ENCODE measurements around the gene FAM98B.
A peak's percentile ranks its signal among the peaks of the same experiment; 100 is the strongest.

Gene FAM98B

GRCh38 chr15:38525489-38525888 is 71.6 kb downstream of the FAM98B start:
- no peak overlapping the region for H3K4me3 ChIP-seq (ENCODE audit: low read depth, low read length)
- TF ChIP-seq CTCF (conservative IDR thresholded peaks at IDR 0.05; ENCODE audit: low read depth, low read length): no peak
- DNase-seq (ENCODE audit: low read depth): no peak

- no peak overlapping the region for H3K4me3 ChIP-seq (ENCODE audit: low read depth, low read length)
- DNase-seq (ENCODE audit: low read depth): no peak
- no peak for TF ChIP-seq CTCF (conservative IDR thresholded peaks at IDR 0.05; ENCODE audit: low read depth, low read length)
These were observed 72.2 kb downstream of the FAM98B start for GRCh38 chr15:38526158-38526557.

GRCh38 chr15:38528294-38528693 is 74.4 kb downstream of the FAM98B start:
- no peak overlapping the region for H3K4me3 ChIP-seq (ENCODE audit: low read depth, low read length)
- DNase-seq (ENCODE audit: low read depth): peak; percentile 46
- no peak for TF ChIP-seq CTCF (conservative IDR thresholded peaks at IDR 0.05; ENCODE audit: low read depth, low read length)

- no peak for DNase-seq (ENCODE audit: low read depth)
- no peak for TF ChIP-seq CTCF (conservative IDR thresholded peaks at IDR 0.05; ENCODE audit: low read depth, low read length)
- no peak overlapping the region for H3K4me3 ChIP-seq (ENCODE audit: low read depth, low read length)
These were observed 76.2 kb downstream of the FAM98B start for GRCh38 chr15:38530113-38530512.

GRCh38 chr15:38531509-38531908 is 77.6 kb downstream of the FAM98B start:
- no peak for TF ChIP-seq CTCF (conservative IDR thresholded peaks at IDR 0.05; ENCODE audit: low read depth, low read length)
- no peak overlapping the region for H3K4me3 ChIP-seq (ENCODE audit: low read depth, low read length)
- DNase-seq (ENCODE audit: low read depth): peak; percentile 36

- no peak for TF ChIP-seq CTCF (conservative IDR thresholded peaks at IDR 0.05; ENCODE audit: low read depth, low read length)
- no peak overlapping the region for H3K4me3 ChIP-seq (ENCODE audit: low read depth, low read length)
- DNase-seq (ENCODE audit: low read depth): no peak
These were observed 78.8 kb downstream of the FAM98B start for GRCh38 chr15:38532728-38533127.

- no peak for DNase-seq (ENCODE audit: low read depth)
- no peak overlapping the region for H3K4me3 ChIP-seq (ENCODE audit: low read depth, low read length)
- no peak for TF ChIP-seq CTCF (conservative IDR thresholded peaks at IDR 0.05; ENCODE audit: low read depth, low read length)
These were observed 79.5 kb downstream of the FAM98B start for GRCh38 chr15:38533416-38533915.

Measured in choroid plexus epithelial cell (primary cell).